ENCODE results near the gene NEK10. TPM values are rescaled to one million over a fixed set of nuclear protein-coding genes. Genes with fewer than 3 reads are reported as not detected.
"Not testable (repeated sequence)": the region's sequence is repeated elsewhere in the genome, so short reads cannot be mapped to it uniquely, and the experiment has no call there.

The NEK10 gene
- total RNA-seq, 2 experiments from 2014 or later: 0.28 to 1.3 TPM

DNA sequence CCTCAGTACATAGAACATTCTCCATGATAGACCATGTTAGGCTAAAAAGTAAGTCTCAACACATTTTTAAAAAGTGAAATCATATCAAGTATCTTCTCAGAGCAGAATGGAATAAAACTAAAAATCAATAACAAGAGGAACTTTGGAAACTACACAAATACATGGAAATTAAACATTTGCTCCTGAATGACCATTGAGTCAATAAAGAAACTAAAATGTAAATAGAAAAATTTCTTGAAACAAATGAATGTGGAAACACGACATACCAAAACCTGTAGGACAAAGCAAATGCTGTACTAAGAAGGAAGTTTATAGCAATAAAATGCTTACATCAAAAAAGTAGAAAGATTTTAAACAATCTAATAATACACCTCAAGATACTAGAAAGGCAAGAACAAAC, 33.6 kb downstream of the NEK10 start:
- Histone ChIP-seq H4K20me1 (ENCODE audit: insufficient read depth, low read length) (no peaks in the 10 kb centered on the region), H3K27ac (ENCODE audit: low read depth, low read length, poor library complexity, severe bottlenecking) (no peak overlapping the region), H3K9me3 (ENCODE audit: low read length) (no peaks in the 10 kb centered on the region), H3K79me2 (ENCODE audit: insufficient read depth, low read depth, low read length) (no peaks in the 10 kb centered on the region), H3K4me1 (ENCODE audit: insufficient read depth, low read length, poor library complexity, severe bottlenecking) (no peaks in the 10 kb centered on the region), H3K9me2 (ENCODE audit: insufficient read depth, low read length) (no peaks in the 10 kb centered on the region; the same call in 1 of the 2 replicates), H2AFZ (ENCODE audit: low read length) (no peak overlapping the region), H3K4me3 (ENCODE audit: low read depth, low read length, poor library complexity, severe bottlenecking) (no peak overlapping the region), H3K4me2 (ENCODE audit: low read length) (no peak overlapping the region), H3K36me3 (ENCODE audit: insufficient read depth, low read length) (no peaks in the 10 kb centered on the region)
- DNase-seq (ENCODE audit: low spot score): no peak
- CTCF ChIA-PET (ENCODE audit: unreplicated experiment): no interaction called here
- TF ChIP-seq, protein P1, sequence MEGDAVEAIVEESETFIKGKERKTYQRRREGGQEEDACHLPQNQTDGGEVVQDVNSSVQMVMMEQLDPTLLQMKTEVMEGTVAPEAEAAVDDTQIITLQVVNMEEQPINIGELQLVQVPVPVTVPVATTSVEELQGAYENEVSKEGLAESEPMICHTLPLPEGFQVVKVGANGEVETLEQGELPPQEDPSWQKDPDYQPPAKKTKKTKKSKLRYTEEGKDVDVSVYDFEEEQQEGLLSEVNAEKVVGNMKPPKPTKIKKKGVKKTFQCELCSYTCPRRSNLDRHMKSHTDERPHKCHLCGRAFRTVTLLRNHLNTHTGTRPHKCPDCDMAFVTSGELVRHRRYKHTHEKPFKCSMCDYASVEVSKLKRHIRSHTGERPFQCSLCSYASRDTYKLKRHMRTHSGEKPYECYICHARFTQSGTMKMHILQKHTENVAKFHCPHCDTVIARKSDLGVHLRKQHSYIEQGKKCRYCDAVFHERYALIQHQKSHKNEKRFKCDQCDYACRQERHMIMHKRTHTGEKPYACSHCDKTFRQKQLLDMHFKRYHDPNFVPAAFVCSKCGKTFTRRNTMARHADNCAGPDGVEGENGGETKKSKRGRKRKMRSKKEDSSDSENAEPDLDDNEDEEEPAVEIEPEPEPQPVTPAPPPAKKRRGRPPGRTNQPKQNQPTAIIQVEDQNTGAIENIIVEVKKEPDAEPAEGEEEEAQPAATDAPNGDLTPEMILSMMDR (conservative IDR thresholded peaks at IDR 0.05; ENCODE audit: low read length): no peak
- no peak for TF ChIP-seq EZH2phosphoT487 (IDR thresholded peaks at IDR 0.05; ENCODE audit: borderline replicate concordance, low read depth, low read length)
- intact Hi-C loops (cut with micrococcal nuclease; ENCODE audit: unreplicated experiment): no loop called here
- POLR2A ChIA-PET: no interaction called here
- no TSS peak for BruUV-seq (replicated peaks)

DNA sequence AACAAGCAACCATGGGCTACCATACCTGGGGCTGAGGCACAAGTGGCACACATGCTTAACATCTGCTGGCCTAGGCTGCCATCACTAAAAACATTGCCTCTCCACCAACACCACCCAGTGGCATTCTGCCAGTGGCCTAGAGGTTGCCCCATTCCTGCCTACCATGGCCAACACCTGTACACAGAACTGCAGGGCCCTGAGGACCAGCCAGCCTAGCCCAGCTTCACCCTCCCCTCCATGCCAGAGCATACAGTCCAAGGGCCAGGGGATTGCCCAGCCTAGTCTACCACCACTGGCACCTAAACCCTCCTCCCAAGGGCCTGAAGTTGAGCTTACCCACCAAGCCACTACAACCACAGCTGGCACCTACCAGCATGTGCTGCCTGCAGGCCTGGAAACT, 35.3 kb downstream of the NEK10 start:
- POLR2A ChIA-PET: no interaction called here
- no peak overlapping the region for H3K27ac ChIP-seq (ENCODE audit: low read depth, low read length, poor library complexity, severe bottlenecking)
- H3K9me3 ChIP-seq (ENCODE audit: low read length): no peaks in the 10 kb centered on the region
- H4K20me1 ChIP-seq (ENCODE audit: insufficient read depth, low read length): no peaks in the 10 kb centered on the region
- H3K79me2 ChIP-seq (ENCODE audit: insufficient read depth, low read depth, low read length): no peaks in the 10 kb centered on the region
- no peak overlapping the region for H3K4me3 ChIP-seq (ENCODE audit: low read depth, low read length, poor library complexity, severe bottlenecking)
- no peak overlapping the region for H3K4me2 ChIP-seq (ENCODE audit: low read length)
- H2AFZ ChIP-seq (ENCODE audit: low read length): no peak overlapping the region
- no peak for TF ChIP-seq EZH2phosphoT487 (IDR thresholded peaks at IDR 0.05; ENCODE audit: borderline replicate concordance, low read depth, low read length)
- TF ChIP-seq, protein P1 (conservative IDR thresholded peaks at IDR 0.05; ENCODE audit: low read length): no peak
- no peaks in the 10 kb centered on the region for H3K4me1 ChIP-seq (ENCODE audit: insufficient read depth, low read length, poor library complexity, severe bottlenecking)
- intact Hi-C loops (cut with micrococcal nuclease; ENCODE audit: unreplicated experiment): no loop called here
- no peaks in the 10 kb centered on the region for H3K36me3 ChIP-seq (ENCODE audit: insufficient read depth, low read length)
- DNase-seq (ENCODE audit: low spot score): no peak
- no peaks in the 10 kb centered on the region; the same call in 1 of the 2 replicates for H3K9me2 ChIP-seq (ENCODE audit: insufficient read depth, low read length)
- no TSS peak for BruUV-seq (replicated peaks)
- CTCF ChIA-PET (ENCODE audit: unreplicated experiment): no interaction called here

DNA sequence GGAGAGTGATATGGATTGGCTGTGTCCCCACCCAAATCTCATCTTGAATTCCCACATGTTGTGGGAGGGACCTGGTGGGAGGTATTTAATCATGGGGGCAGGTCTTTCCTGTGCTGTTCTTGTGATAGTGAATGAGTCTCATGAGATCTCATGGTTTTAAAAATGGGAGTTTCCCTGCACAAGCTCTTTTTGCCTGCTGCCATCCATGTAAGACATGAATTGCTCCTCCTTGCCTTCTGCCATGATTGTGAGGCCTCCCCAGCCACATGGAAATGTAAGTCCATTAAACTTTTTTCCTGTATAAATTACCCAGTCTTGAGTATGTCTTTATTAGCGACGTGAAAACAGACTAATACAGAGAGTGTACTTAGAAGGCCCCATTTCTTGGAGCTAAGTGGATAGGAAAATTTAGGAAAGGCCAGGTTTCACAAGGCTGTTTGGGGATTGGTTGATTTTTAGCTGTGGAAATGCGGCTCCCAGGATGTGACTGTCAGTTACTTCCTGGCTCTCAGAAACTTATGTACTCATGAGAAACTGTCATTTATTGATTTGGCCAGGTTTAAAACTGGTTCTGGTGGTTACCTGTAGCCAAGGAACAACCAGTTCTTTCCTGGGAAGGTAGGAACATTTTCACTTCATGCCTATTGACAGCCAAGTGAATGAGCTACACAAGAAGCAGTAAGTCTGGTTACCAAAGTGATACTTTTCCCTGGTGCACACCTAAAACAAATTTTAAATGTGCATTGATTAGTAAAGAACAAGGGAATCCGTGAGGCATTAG, 40.0 kb downstream of the NEK10 start:
- H3K36me3 ChIP-seq (ENCODE audit: insufficient read depth, low read length); H3K79me2 ChIP-seq (ENCODE audit: insufficient read depth, low read depth, low read length); H2AFZ ChIP-seq (ENCODE audit: low read length); intact Hi-C loops (cut with micrococcal nuclease; ENCODE audit: unreplicated experiment); H3K4me3 ChIP-seq (ENCODE audit: low read depth, low read length, poor library complexity, severe bottlenecking); BruUV-seq (replicated peaks); H3K4me1 ChIP-seq (ENCODE audit: insufficient read depth, low read length, poor library complexity, severe bottlenecking); H3K9me2 ChIP-seq (ENCODE audit: insufficient read depth, low read length); POLR2A ChIA-PET; H3K4me2 ChIP-seq (ENCODE audit: low read length); H4K20me1 ChIP-seq (ENCODE audit: insufficient read depth, low read length); CTCF ChIA-PET (ENCODE audit: unreplicated experiment); DNase-seq (ENCODE audit: low spot score); H3K27ac ChIP-seq (ENCODE audit: low read depth, low read length, poor library complexity, severe bottlenecking); H3K9me3 ChIP-seq (ENCODE audit: low read length): not testable (repeated sequence)

Data from OCI-LY7 (cell line).